Activated T-cell treated with anti-CD3 and anti-CD28 coated beads, Interleukin-2, amount 50 U/mL, for 72 hours (primary cell): ENCODE data around the gene SSC5D. TPM values are rescaled to one million over a fixed set of nuclear protein-coding genes. Genes with fewer than 3 reads are reported as not detected.
A peak's percentile ranks its signal among the peaks of the same experiment; 100 is the strongest.
"Not testable (repeated sequence)": the region's sequence is repeated elsewhere in the genome, so short reads cannot be mapped to it uniquely, and the experiment has no call there.

Experiments
- ATAC-seq, 2 donors: fragments of 150-1000 bp; cut with Tn5 transposase; replicated peaks in 1 of 2; 2 replicates each; pipeline ENCODE4 v1.10.0; 2021; ENCODE audit warnings: moderate library complexity in 2 of 2, mild to moderate bottlenecking in 1 of 2
- DNase-seq, 2 donors: peaks; one replicate each; pipeline ENCODE4 v3.0.0; 2021 to 2022; ENCODE audit warnings: mixed read lengths in 1 of 2
- H3K27ac Mint-ChIP-seq: one replicate; pipeline ENCODE4 v1.8.0; 2022; ENCODE audit warnings: mild to moderate bottlenecking, moderate library complexity, mixed read lengths
- H3K27me3 Mint-ChIP-seq: one replicate; pipeline ENCODE4 v1.8.0; 2022; ENCODE audit warnings: low read depth, mixed read lengths
- H3K36me3 Mint-ChIP-seq, 2 donors: one replicate each; pipeline ENCODE4 v1.8.0; 2022; ENCODE audit warnings: mixed read lengths in 2 of 2, mild to moderate bottlenecking in 1 of 2; ENCODE audit not compliant: insufficient read depth in 2 of 2
- H3K4me1 Mint-ChIP-seq: one replicate; pipeline ENCODE4 v1.8.0; 2022; ENCODE audit warnings: low read depth, mixed read lengths
- H3K4me3 Mint-ChIP-seq, 2 donors: one replicate each; pipeline ENCODE4 v1.8.0; 2022; ENCODE audit warnings: mild to moderate bottlenecking in 2 of 2, mixed read lengths in 2 of 2, moderate library complexity in 2 of 2
- H3K9me3 Mint-ChIP-seq, 2 donors: one replicate each; pipeline ENCODE4 v1.8.0; 2022; ENCODE audit warnings: mixed read lengths in 2 of 2
- total RNA-seq, 2 donors: library from RNA; stranded (reverse); gene quantifications; one replicate each; pipeline ENCODE4 v1.2.3, GENCODE V29; 2022

Gene SSC5D
- total RNA-seq, 2 donors from 2014 or later: 1.2 to 1.7 TPM

- H3K9me3 Mint-ChIP-seq: no peaks in the 10 kb centered on the region
- H3K4me1 Mint-ChIP-seq: peaks cover 15% of the 10 kb centered on the region
- H3K36me3 Mint-ChIP-seq: peaks cover 0 to 1% of the 10 kb centered on the region in 2 donors
- no peak overlapping the region for H3K4me3 Mint-ChIP-seq
- H3K27me3 Mint-ChIP-seq: no peaks in the 10 kb centered on the region
- DNase-seq (no peak), ATAC-seq (no peak)
- H3K27ac Mint-ChIP-seq: no peak overlapping the region
These were observed 2.5 kb downstream of the SSC5D start for GRCh38 chr19:55490478-55491432.

DNA sequence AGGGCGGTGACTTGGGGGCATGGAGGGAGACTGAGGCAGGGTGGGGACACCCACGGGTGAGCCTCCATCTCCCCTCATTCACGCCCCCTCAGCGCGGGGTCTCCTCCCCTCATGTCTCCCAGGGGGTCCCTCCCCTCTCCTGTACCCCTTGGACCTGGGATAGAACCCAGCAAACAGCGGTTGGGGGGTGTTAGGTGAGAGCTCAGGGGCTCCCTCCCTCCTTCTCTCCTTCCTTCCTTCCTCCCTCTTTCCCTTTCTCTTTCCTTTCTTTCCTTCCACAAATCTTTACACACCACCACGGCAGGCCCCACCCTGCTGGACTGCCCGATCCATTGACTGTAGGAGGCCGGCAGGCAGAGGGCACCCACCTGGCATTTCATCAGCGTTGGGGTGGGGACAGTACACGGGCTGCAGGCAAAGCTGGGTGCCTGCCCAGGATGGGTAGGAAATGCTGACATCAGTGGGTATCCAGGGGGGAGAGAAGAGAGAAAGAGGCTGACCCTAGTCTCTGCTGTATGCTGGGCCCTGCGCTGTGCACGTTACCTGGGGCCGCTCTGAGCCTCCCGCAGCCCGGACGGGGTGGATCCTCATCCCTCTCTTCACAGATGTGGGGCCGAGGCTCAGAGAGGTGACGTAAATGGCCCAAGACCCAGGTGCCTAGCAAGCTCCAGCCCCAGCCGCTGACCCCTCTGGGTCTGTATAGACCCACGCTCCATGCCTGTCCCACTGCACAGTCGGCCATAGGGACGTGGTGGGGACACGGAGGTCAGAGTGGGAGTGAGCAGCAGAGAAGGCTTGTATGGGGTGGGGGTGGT, 3.5 kb downstream of the SSC5D start:
- ATAC-seq (no peak), DNase-seq (no peak)
- no peak overlapping the region for H3K27ac Mint-ChIP-seq
- H3K4me3 Mint-ChIP-seq: no peak overlapping the region
- H3K9me3 Mint-ChIP-seq: no peaks in the 10 kb centered on the region
- H3K27me3 Mint-ChIP-seq: no peaks in the 10 kb centered on the region
- H3K4me1 Mint-ChIP-seq: peaks cover 10% of the 10 kb centered on the region
- no peaks in the 10 kb centered on the region for H3K36me3 Mint-ChIP-seq

- DNase-seq (no peak), ATAC-seq (no peak)
- Mint-ChIP-seq H3K9me3 (no peaks in the 10 kb centered on the region), H3K27ac (no peak overlapping the region), H3K36me3 (no peaks in the 10 kb centered on the region), H3K4me1 (peaks cover 3% of the 10 kb centered on the region), H3K27me3 (no peaks in the 10 kb centered on the region), H3K4me3 (no peak overlapping the region)
These were observed 4.2 kb downstream of the SSC5D start for GRCh38 chr19:55492362-55492944.

GRCh38 chr19:55493052-55493644, 4.9 kb downstream of the SSC5D start:
- ATAC-seq: no peak
- Mint-ChIP-seq H3K4me1 (no peaks in the 10 kb centered on the region), H3K36me3 (no peaks in the 10 kb centered on the region), H3K4me3 (no peak overlapping the region), H3K27me3 (no peaks in the 10 kb centered on the region), H3K27ac (no peak overlapping the region), H3K9me3 (no peaks in the 10 kb centered on the region)
- no peak for DNase-seq

DNA sequence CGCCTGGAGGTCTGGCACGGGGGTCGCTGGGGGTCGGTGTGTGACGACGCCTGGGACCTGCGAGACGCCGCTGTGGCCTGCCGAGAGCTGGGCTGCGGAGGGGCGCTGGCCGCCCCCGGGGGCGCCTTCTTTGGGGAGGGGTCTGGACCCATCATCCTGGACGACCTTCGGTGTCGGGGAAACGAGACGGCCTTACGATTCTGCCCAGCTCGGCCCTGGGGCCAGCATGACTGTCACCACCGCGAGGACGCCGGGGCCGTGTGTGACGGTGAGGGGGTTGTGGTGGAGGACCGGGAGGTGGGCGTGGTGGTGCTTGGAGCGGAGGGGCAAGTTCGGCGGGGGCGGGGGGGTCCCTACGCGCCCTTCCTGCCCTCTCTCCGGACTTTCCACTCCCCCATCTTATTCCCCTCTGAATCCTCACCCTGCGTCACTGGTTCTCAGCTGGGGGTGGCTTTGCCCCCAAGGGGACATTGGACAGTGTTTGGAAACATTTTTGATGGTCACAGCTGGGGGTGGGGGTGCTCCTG, 5.5 kb downstream of the SSC5D start:
- H3K27me3 Mint-ChIP-seq: no peaks in the 10 kb centered on the region
- DNase-seq (no peak), ATAC-seq (no peak)
- H3K4me1 Mint-ChIP-seq: no peaks in the 10 kb centered on the region
- no peak overlapping the region for H3K27ac Mint-ChIP-seq
- no peaks in the 10 kb centered on the region for H3K36me3 Mint-ChIP-seq
- no peaks in the 10 kb centered on the region for H3K9me3 Mint-ChIP-seq
- peak overlapping the region in 1 of 2 donors; percentile 62 for H3K4me3 Mint-ChIP-seq

- no peak overlapping the region for H3K27ac Mint-ChIP-seq
These were observed 6.0 kb downstream of the SSC5D start for GRCh38 chr19:55494172-55494761.

GRCh38 chr19:55495646-55496349, 7.6 kb downstream of the SSC5D start:
- Mint-ChIP-seq H3K4me3 (no peak overlapping the region), H3K4me1 (no peaks in the 10 kb centered on the region), H3K27ac (no peak overlapping the region), H3K36me3 (no peaks in the 10 kb centered on the region), H3K27me3 (no peaks in the 10 kb centered on the region), H3K9me3 (no peaks in the 10 kb centered on the region)
- ATAC-seq (no peak), DNase-seq (no peak)

More at GRCh38 chr19:55494172-55494761, 6.0 kb downstream of the SSC5D start:
- H3K27me3 Mint-ChIP-seq: no peaks in the 10 kb centered on the region
- no peaks in the 10 kb centered on the region for H3K9me3 Mint-ChIP-seq
- H3K4me1 Mint-ChIP-seq: no peaks in the 10 kb centered on the region
- H3K36me3 Mint-ChIP-seq: no peaks in the 10 kb centered on the region
- H3K4me3 Mint-ChIP-seq: peak overlapping the region; percentile 6 to 62
- ATAC-seq: peak in 1 of 2 donors; percentile 26
- no peak for DNase-seq

- DNase-seq, H3K4me1 Mint-ChIP-seq, H3K27me3 Mint-ChIP-seq, ATAC-seq, H3K4me3 Mint-ChIP-seq, H3K27ac Mint-ChIP-seq, H3K9me3 Mint-ChIP-seq, H3K36me3 Mint-ChIP-seq: not testable (repeated sequence)
These were observed 8.6 kb downstream of the SSC5D start for GRCh38 chr19:55496820-55497219.

- Mint-ChIP-seq H3K27me3 (no peaks in the 10 kb centered on the region), H3K9me3 (no peaks in the 10 kb centered on the region), H3K27ac (no peak overlapping the region), H3K36me3 (no peaks in the 10 kb centered on the region), H3K4me1 (peaks cover 12% of the 10 kb centered on the region), H3K4me3 (no peak overlapping the region)
- DNase-seq: no peak
- no peak for ATAC-seq
These were observed 9.5 kb downstream of the SSC5D start for GRCh38 chr19:55497763-55498162.

GRCh38 chr19:55498246-55498840, 10.1 kb downstream of the SSC5D start:
- H3K27me3 Mint-ChIP-seq: no peaks in the 10 kb centered on the region
- peaks cover 2 to 3% of the 10 kb centered on the region in 2 donors for H3K9me3 Mint-ChIP-seq
- H3K36me3 Mint-ChIP-seq: peaks cover 0 to 3% of the 10 kb centered on the region in 2 donors
- H3K27ac Mint-ChIP-seq: no peak overlapping the region
- H3K4me1 Mint-ChIP-seq: peaks cover 17% of the 10 kb centered on the region
- DNase-seq: no peak
- no peak for ATAC-seq
- H3K4me3 Mint-ChIP-seq: no peak overlapping the region

DNA sequence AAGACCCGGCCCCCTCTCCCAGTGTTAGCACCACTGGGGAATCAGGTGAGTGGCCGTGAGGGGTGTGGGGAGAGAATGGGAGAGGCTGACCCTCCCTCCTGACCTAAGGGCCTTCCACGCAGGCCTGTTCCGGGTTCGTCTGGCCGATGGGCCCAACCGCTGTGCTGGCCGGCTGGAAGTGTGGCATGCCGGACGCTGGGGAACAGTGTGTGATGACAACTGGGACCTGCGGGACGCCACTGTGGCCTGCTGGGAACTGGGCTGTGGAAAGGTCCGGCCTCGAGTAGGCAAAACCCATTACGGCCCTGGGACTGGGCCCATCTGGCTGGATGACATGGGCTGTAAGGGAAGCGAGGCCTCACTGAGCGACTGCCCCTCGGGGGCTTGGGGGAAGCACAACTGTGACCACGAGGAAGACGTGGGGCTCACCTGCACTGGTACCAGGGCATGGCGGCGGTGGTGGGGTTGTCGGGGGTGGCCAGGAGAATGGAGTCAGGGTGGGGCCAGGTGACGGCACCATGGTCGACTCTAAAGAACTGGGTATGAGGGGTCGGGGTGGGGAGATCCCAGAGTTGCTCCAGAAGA, 12.2 kb downstream of the SSC5D start:
- peaks cover 0 to 3% of the 10 kb centered on the region in 2 donors for H3K36me3 Mint-ChIP-seq
- H3K27me3 Mint-ChIP-seq: no peaks in the 10 kb centered on the region
- H3K4me1 Mint-ChIP-seq: peaks cover 25% of the 10 kb centered on the region
- H3K9me3 Mint-ChIP-seq: peaks cover 2 to 3% of the 10 kb centered on the region in 2 donors
- H3K27ac Mint-ChIP-seq: no peak overlapping the region
- DNase-seq (no peak), ATAC-seq (no peak)
- H3K4me3 Mint-ChIP-seq: no peak overlapping the region
